Left renal pelvis (tissue), 4 donors: ENCODE data around the gene SLC36A2. TPM values are rescaled to one million over a fixed set of nuclear protein-coding genes. Genes with fewer than 3 reads are reported as not detected.
"Not testable (repeated sequence)": the region's sequence is repeated elsewhere in the genome, so short reads cannot be mapped to it uniquely, and the experiment has no call there.

ENCODE experiments used
- DNase-seq, 4 donors: peaks; one replicate each; pipeline ENCODE4 v3.0.0-alpha.2; 2013; ENCODE audit warnings: low read depth in 4 of 4, low spot score in 3 of 4
- polyA plus RNA-seq, 4 donors: library from polyadenylated mRNA; unstranded; fragments of 120-200 nt; gene quantifications; one replicate each; pipeline ENCODE4 v1.2.1, GENCODE V29; 2013; ENCODE audit not compliant: insufficient read length in 4 of 4

SLC36A2 gene
- polyA plus RNA-seq, 4 donors = 0.20 to 8.9 (median 6.6) TPM

GRCh38 chr5:151327585-151327984 is 19.8 kb downstream of the SLC36A2 start:
- no peak for DNase-seq

DNA sequence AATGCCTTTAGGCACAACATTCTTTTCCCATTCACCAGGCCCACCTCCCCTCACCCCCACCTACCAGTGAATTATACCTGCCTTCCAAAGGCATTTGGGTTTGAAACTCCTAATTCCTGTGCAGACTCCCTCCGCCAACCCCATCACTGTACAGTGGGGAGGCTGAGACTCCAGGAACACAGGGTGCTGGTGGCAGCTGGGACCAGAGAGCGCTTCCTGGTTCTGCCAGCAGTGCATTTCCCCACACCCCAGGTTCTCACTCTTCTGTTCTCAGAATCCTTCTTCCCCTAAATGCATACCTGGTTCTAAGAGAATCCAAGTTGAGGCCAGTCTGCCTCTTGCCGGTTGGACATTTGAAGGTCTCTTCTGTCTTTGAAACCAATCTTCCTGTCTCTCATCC is 21.1 kb downstream of the SLC36A2 start:
- no peak for DNase-seq

DNA sequence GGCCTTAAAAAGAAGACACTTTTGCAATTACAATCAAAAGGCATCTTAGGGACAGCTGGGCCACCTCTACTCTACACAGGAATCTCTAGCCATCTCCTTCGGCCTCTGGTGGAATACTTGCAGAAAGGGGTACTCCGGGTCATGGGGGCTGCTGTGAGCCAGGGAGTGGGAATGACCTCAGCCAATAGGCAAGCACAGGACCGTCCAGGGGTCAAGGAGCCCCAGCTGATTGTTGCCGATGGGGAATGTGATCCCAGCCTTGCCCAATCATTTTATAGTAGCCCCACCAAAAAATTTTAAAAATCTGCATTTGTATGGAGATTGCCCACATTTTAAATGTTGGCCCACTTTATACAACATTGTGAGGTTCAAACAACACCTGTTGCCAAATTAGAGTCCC is 26.9 kb downstream of the SLC36A2 start:
- no peak for DNase-seq

DNA sequence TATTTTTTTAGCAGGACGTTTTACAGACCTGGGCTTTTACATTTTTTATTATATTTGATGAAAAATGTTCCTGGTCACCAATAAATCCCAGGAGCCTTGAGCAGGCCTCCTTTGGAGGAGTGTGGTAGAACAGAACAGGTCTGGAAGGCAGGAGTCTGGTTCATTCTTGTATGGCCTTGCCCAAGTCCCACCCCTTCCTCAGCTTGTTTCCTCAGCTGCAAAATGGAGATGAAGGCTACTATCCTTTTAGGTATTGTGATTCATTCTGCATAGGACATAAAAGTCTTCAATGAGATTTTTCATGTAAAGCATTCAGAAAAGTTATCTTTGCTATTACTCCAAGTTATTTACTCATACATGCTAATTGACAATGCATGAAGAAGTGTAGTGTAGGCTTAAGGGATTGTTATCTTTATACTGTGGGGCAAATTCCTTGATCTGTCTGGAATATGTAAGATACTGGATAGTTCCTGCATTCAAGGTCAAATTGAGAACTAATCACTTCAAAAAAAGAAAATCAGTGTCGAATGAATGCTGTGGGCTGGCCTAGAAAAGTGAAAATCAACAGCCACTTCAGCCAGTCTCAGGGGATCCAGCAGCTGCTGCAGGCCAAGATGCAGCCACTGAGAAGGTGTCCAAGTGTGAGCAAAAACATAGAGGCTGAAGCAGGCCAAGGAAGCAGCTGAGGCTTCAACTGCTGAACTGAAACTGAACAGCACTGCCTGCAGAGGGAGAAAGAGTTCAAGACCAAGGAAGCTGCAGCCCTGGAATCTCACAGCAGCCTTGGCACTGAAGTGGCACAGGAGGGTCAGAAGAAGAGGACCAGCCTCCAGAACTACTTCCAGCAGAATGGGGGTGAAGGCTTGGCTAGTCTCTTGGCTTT is 28.3 kb downstream of the SLC36A2 start:
- no peak for DNase-seq

- DNase-seq = no peak
Observed at GRCh38 chr5:151317871-151318270, 29.5 kb downstream of the SLC36A2 start.

DNA sequence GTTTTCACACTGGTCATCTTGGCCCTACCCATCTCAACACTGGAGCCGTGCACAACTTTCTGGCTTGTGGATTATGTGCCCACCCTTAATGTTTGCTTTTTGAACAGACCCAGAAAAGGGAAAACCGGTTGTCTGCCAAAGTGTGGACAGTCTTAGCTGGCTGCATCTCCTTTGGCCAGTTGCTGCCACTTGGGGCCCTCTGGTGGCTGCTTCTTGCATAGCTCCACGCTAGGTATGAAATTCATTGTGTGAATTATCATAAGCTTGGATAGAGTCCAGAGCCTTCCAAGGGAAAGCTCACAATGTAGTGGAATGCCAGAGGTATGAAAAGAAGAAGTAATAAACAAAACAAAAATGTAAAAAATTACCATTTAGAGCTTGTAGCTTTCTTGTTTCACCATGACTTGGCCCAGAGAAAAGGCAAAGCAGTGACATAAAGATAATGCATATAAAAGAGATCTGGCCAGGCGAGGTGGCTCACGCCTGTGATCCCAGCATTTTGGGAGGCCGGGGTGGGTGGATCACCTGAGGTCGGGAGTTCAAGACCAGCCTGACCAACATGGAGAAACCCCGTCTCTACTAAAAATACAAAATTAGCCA is 31.3 kb downstream of the SLC36A2 start:
- peak in 3 of 4 donors; percentile 23 to 56 (median 50) for DNase-seq

- DNase-seq = no peak
Observed at GRCh38 chr5:151313357-151313756, 34.0 kb downstream of the SLC36A2 start.

- DNase-seq = no peak
Observed at GRCh38 chr5:151312756-151313324, 34.5 kb downstream of the SLC36A2 start.

GRCh38 chr5:151310932-151311331 is 36.4 kb downstream of the SLC36A2 start:
- no peak for DNase-seq

DNA sequence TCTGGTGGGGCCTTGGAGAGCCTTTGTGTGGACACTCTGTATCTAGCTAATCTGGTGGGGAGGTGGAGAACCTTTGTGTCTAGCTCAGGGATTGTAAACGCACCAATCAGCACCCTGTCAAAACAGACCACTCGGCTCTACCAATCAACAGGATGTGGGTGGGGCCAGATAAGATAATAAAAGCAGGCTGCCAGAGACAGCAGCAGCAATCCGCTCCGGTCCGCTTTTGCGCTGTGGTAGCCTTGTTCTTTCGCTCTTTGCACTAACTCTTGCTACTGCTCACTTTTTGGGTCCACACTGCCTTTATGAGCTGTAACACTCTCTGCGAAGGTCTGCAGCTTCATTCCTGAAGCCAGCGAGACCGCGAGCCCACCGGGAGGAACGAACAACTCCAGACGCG is 37.5 kb downstream of the SLC36A2 start:
- not testable (repeated sequence) for DNase-seq

- not testable (repeated sequence) for DNase-seq
Observed at GRCh38 chr5:151309266-151309665, 38.1 kb downstream of the SLC36A2 start.

DNA sequence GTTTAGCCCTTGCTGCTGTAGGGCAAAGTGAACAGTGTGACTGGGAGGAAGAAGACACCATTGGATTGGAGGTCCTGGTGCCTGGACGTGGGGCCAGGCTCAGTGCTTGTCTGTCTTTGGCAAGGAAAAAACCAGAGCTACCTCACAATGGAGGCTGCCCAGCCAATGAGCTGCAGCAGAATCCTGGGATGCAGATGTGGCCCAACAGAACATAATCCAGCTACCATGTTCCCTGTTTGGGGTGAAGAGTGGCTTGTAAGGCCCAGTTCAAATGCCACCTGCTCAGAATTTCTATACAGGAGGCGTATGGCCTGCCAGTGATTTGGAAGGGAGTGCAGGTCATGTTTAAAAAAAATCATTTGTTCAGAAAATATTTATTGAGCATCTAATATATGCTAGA is 43.7 kb downstream of the SLC36A2 start, which contains the start of gene SLC36A3:
SLC36A3 (minus strand) TSS at position 101 of the 400 bp plus-strand sequence. CDS start 412 bp downstream, outside the sequence.
- no peak for DNase-seq

DNA sequence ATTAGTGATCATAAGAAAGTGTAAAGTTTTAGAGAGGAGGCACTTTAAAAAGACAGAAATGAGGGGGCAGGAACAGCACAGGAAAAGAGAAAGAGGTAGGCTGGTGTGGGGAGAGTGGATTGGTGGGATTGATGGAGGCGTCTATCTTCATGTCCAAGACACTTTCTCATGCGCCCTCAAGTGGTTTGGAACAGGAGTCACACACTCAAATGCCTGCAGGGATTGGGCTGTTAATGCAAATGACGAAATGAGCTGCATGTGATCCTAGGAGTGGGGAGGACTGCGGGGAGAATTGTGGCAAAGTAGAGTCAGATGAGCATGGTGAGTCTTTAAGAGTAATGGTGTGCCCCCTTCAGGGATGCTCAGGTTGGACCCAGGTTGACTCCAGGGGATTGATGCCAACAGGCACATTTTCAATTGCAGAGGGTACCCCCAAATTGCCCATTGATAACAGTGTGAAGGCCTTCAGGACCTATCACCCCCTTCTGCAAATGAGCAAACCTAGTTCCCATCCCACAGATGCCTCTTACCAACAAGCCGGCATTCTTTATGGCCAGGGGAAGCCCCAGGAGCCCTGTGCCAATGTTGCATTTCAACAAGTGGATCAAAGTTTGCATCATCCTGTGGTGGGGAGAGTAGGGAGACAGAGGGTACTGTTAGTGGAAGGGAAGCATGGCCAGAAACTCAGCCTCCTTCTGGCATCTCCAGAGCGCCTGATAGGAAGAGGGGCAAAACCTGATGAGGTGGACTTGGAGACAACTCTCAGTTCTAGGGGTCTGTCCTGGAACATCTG is 49.1 kb downstream of the SLC36A2 start:
- no peak for DNase-seq

- no peak for DNase-seq
Observed at GRCh38 chr5:151296974-151297373, 50.4 kb downstream of the SLC36A2 start.

GRCh38 chr5:151296478-151296830 is 50.9 kb downstream of the SLC36A2 start:
- no peak for DNase-seq

GRCh38 chr5:151295791-151296477 is 51.4 kb downstream of the SLC36A2 start:
- no peak for DNase-seq

DNA sequence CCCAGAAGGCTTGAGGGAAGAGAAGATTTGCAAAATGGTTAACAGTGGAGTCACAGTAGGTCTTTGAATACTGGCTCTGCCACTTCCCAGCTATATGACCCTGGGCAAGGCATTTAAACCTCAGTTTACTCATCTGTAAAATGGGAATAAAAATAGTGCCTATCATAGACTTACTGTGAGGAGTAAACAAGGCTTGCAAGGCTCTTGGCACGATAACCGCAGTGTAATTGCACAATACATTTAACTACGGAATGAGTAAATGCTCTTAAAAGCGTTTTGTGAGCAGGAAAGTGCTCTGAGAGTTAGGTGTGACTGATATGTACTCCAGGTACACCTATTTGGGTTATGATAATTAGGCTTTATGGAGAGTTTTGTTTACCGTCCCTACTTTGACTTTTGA is 52.2 kb downstream of the SLC36A2 start:
- no peak for DNase-seq

GRCh38 chr5:151293624-151294023 is 53.7 kb downstream of the SLC36A2 start:
- DNase-seq = no peak

DNA sequence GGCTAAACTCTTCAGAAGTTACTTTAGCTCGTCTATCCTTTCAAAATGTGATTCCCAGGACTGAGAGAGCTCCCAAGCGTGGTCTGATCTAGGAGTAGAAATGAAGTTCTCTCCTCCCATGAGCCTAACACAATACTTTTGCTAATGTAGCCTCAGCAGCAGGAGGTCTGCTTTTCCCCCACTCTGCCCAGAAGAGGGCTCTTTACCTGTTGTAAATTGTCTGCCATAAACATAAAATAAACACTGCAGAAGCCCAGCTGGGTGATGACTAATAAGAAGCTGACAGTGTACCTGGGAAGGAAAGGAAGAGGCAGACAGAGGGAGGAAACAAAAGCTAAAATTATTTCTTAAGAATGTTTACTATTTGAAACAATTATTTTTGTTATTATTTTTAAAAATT is 59.2 kb downstream of the SLC36A2 start:
- DNase-seq = no peak

DNA sequence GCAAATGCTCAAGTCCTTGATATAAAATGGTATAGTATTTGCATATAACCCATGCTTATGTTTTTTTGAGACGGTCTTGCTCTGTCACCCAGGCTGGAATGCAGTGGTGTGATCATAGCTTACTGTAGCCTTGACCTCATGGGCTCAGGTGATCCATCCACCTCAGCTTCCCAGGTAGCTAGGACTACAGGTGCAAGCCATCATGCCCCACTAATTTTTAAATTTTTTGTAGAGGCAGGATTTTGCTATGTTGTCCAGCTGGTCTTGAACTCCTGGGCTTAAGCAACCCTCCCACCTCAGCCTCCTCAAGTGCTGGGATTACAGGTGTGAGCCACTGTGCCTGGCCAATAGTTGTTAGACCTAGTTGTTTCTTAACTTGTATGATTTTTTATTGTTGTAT is 61.1 kb downstream of the SLC36A2 start:
- DNase-seq = no peak
